PFSK-1 (cell line): ENCODE measurements around the gene ACACA.

Source experiments
- FOXP2 ChIP-seq: optimal IDR thresholded peaks from 2 replicates; pipeline ENCODE3; 2011; ENCODE audit warnings: borderline replicate concordance, control low read depth, inconsistent platforms; ENCODE audit not compliant: insufficient read depth; ENCODE audit errors: extremely low read length, extremely low read depth
- POLR2AphosphoS5 ChIP-seq: IDR thresholded peaks from 2 replicates; pipeline ENCODE4 v1.6.1; 2012; ENCODE audit warnings: low read depth, mild to moderate bottlenecking, control low read depth, low read length, moderate library complexity
- SIN3A ChIP-seq: IDR thresholded peaks from 2 replicates; pipeline ENCODE4 v1.6.1; 2012; ENCODE audit warnings: mild to moderate bottlenecking, low read length, moderate library complexity, borderline replicate concordance; ENCODE audit not compliant: insufficient read depth
- TAF1 ChIP-seq: IDR thresholded peaks from 2 replicates; pipeline ENCODE4 v1.6.1; 2012; ENCODE audit warnings: low read length, control low read depth, borderline replicate concordance; ENCODE audit not compliant: insufficient read depth
- TF ChIP-seq, protein P1 (sequence below), 2 experiments: IDR thresholded peaks; 2 replicates each; pipeline versions ENCODE4 v1.6.1 to v1.8.0; 2011 to 2012; ENCODE audit warnings: low read depth in 2 of 2, low read length in 2 of 2, control low read depth in 1 of 2, inconsistent platforms in 1 of 2, mild to moderate bottlenecking in 1 of 2, moderate library complexity in 1 of 2; ENCODE audit not compliant: insufficient read depth in 1 of 2

GRCh38 chr17:37106049-37106448 lies 300.6 kb downstream of the ACACA start:
- TF ChIP-seq POLR2AphosphoS5 (no peak), FOXP2 (no peak), TAF1 (no peak), SIN3A (no peak)
- TF ChIP-seq, protein P1, sequence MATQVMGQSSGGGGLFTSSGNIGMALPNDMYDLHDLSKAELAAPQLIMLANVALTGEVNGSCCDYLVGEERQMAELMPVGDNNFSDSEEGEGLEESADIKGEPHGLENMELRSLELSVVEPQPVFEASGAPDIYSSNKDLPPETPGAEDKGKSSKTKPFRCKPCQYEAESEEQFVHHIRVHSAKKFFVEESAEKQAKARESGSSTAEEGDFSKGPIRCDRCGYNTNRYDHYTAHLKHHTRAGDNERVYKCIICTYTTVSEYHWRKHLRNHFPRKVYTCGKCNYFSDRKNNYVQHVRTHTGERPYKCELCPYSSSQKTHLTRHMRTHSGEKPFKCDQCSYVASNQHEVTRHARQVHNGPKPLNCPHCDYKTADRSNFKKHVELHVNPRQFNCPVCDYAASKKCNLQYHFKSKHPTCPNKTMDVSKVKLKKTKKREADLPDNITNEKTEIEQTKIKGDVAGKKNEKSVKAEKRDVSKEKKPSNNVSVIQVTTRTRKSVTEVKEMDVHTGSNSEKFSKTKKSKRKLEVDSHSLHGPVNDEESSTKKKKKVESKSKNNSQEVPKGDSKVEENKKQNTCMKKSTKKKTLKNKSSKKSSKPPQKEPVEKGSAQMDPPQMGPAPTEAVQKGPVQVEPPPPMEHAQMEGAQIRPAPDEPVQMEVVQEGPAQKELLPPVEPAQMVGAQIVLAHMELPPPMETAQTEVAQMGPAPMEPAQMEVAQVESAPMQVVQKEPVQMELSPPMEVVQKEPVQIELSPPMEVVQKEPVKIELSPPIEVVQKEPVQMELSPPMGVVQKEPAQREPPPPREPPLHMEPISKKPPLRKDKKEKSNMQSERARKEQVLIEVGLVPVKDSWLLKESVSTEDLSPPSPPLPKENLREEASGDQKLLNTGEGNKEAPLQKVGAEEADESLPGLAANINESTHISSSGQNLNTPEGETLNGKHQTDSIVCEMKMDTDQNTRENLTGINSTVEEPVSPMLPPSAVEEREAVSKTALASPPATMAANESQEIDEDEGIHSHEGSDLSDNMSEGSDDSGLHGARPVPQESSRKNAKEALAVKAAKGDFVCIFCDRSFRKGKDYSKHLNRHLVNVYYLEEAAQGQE (IDR thresholded peaks at IDR 0.05; ENCODE audit: insufficient read depth in 1 of 2, low read depth in 2 of 2, low read length in 2 of 2), result no peak
